ENCODE measurements around the gene CYP8B1.
"Not testable (repeated sequence)": the region's sequence is repeated elsewhere in the genome, so short reads cannot be mapped to it uniquely, and the experiment has no call there.

The CYP8B1 gene

DNA sequence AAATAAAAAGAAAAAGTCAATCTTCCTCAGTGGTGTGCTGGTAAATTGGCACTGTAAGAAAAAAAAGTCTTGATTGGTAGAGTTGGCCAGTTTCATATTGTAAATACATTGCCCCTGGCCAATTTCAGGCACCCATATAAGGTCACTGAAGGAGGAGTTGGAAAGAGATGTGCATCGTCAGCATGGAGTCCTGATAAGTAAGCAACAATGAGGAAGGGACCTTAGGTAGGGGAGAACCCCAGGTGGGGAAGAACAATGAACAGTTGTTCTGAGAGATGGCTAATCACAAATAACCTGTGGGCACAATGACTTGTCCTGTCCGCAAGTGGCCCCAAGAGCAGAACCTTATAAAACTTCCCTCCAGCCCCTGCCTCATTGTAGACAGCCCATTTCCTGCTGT is 8.6 kb upstream of the CYP8B1 start:
- DNase-seq, result no peak

DNA sequence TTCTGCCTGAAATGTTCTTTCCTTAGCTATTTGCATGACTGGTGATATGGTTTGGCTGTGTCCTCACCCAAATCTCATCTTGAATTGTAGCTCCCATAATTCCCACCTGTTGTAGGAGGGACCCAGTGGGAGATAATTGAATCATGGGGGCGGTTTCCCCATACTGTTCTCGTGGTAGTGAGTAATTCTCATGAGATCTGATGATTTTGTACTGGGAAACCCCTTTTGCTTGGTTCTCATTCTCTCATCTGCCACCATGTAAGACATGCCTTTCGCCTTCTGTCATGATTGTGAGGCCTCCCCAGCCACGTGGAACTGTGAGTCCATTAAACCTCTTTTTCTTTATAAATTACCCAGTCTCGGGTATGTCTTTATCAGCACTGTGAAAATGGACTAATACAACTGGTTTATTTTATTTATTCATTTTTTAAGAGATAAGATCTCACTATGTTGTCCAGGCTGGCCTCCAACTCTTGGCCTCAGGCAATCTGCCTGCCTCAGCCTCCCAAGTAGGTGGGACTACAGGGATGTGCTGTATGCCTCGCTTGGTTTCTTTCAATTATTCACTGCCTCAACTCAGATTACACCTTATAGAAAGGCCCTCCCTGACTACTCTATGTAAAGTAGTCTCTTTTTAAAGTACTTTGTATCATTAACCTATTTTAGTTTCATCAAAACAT is 7.7 kb upstream of the CYP8B1 start:
- not testable (repeated sequence) for DNase-seq

DNA sequence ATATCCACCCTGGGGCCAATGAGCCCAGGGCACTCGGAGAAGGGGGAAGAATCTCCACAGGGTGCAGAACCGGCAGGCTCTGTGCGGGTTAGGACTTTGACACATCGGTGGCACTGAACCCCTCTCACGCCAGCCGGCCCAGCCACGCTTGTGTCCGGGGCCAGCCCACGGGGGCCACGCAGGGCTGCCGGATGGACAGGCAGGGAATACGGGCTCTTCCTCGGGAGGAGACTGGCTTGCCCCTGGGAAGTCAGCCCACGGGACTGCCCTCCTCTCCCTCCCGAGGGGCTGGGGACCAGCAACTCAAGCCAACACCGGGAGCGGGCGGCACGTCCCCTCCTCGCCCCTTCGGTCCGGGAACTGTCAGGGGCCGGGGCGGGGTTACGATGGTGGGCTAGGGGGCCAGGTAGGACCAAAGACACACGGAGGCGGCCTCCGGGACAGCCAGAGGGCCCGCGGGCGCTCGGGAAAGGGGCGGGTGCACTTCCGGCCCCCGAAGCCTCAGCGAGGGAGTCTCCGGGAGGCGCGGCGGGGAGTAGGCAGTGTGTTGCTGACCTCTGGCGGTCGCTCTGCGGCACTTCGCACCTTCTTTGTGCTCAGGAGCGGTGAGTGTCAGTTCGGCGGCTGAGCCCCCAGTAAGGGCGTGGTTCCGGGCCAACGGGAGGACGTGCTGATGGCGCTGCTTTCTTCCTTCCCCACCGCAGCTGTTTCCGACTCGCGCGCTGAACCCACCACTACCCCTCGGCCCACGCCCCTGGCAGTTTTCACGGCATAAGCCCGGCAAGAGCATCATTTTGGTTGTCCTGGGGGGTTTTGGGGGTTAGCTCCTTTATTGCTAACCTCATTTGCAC is 5.1 kb upstream of the CYP8B1 start:
- peak; percentile 90 to 91 for DNase-seq

DNA sequence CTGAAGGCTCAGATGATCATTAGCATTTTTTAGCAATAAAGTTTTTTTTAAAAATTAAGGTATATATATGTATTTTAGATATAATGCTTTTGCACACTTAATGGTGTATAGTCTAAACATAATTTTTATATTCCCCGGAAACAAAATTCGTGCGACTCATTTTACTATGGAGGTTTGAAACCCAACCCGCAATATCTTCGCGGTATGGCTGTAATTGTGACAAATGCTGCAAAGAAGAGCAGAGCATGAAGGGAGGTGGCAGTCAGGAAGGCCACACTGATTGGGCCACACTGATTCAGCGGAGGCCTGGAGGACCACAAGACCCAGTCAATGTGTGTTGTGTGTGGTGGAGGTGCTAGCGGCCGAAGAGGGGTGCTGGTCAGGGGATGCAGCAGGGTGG is 4.5 kb upstream of the CYP8B1 start:
- DNase-seq, result no peak

DNA sequence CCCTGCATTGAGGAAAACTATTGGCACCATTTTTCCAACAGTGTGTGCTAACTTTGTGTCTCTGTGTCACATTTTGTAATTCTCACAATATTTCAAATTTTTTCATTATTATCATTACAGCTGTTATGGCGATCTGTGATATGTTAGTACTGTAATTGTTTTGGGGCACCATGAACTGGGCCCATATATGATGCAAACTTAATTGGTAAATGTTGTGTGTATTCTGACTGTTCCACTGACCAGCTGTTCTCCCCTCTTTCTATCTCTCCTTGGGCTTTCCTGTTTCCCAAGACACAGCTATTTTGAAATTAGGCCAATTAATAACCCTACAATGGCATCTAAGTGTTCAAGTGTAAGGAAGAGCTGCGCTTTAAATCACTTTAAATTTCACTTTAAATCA is 2.2 kb upstream of the CYP8B1 start:
- no peak for DNase-seq

DNA sequence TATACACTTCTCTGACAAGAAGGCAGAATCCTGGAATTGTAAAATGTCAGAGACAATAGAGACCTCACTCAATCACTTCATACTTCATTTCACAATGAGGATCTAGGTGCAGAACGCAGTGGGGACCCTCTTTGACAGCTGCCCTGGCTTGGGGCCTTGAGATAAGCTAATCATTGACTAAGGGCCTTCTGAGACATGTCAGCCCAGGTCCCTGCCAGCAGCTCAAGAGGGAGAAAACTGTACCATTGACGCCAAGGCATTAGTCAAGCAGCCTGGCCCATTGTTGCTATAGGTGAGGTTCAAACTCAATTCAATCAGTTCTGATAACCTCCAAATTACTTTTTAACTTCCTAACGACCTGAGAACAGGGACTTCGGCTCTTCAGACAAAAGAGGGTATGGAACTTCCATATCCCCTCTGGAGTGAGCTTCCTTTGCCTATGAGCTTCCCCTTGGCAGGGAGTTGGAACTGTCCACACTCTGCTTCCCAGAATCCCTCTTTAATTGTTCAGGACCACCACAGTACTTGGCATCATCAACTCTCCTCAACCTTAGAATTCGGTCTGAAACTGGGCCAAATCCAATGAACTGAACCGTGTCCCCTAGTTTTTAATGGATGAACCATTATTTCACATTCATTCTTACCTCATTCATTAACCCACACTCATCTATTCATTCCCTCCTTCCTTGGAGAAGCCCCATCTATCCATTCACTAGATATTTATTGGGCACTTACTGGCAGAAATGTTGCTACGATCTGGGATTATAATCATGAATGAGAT is 1.5 kb upstream of the CYP8B1 start:
- no peak for DNase-seq

DNA sequence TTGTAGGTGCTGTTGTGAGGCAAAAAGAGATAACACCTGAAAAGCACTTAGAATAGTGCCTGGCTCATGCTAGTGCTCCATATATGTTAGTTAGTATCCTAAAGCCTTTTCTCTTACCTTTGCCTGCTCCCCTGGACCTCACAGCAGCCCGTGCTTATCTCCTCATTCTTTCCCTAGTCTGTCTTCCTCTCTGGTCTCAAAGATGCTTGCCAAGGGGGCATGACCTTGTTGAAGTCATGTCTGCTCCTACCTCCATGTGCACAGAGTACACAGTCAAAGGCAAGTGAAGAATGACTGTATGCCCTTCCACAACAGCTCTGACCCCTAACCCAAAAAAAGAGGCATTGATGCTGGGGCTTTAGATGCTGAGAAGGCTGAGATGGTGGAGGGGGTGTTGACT is 722 bp upstream of the CYP8B1 start:
- DNase-seq, result no peak

DNA sequence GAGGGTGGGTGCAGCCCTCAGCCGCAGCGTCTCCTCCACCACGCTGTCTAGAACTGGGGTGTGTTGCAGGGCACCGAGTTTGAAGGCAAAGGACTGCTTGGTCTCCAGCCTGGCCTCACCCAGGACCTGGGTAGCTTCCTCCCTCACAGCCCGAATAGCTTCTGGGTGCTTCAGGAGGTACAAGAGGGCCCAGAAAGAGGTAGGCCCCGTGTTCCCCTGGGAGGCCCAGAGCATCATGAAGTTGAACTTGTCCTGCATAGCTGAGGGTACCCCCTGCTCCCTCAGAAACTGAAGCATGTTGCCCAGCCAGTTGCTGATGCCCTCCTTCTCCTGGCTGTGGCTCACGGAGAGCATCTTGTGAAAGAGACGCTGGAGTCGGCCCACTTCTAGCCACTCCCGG is 930 bp downstream of the CYP8B1 start:
- DNase-seq, result no peak

DNA sequence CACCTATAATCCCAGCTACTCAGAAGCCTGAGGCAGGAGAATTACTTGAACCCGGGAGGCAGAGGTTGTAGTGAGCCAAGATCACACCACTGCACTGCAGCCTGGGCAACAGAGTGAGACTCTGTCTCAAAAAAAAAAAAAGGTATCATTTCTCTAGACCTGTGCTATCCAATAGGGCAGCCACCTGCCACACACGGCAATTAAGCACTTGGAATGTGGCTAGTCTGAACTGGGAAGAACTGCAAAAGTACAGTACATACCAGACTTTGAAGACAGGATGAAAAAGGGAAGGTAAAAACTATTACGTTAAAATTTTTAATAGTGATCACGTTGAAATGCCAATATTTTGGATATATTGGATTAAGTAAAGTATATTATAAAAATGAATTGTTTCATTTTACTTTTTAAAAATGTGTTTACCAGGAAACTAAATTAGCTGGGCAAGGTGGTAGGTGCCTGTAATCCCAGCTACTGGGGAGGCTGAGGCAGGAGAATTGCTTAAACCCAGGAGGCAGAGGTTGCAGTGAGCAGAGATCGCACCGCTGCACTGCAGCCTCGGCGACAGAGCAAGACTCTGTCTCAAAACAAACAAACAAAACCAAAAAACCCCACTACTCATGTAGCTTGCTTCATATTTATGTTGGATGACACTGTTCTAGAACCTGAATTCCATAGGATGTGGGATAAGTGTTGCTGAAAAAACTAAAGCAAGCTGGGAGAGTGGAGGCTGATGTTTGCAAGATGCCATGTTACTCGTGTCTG is 2.3 kb downstream of the CYP8B1 start:
- no peak for DNase-seq

DNA sequence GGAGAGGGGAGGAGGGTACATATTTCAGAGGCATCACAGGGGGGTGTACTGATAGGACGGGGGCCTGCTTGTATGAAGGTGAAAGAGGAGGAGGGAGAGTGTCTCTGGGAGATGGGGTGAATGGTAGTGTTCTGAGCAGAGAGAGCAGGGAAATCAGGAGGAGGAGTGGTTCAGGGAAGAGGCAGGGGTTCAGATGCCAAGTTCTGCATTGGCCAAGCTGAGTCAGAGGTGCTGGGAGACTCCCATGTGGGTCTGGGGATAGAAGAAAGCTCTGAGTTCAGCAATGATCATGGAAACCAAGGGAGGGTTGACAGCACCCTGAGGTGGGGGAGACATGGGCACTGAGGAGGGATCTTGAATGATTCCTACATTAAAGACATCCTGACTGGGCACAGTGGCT is 3.0 kb downstream of the CYP8B1 start:
- no peak for DNase-seq

DNA sequence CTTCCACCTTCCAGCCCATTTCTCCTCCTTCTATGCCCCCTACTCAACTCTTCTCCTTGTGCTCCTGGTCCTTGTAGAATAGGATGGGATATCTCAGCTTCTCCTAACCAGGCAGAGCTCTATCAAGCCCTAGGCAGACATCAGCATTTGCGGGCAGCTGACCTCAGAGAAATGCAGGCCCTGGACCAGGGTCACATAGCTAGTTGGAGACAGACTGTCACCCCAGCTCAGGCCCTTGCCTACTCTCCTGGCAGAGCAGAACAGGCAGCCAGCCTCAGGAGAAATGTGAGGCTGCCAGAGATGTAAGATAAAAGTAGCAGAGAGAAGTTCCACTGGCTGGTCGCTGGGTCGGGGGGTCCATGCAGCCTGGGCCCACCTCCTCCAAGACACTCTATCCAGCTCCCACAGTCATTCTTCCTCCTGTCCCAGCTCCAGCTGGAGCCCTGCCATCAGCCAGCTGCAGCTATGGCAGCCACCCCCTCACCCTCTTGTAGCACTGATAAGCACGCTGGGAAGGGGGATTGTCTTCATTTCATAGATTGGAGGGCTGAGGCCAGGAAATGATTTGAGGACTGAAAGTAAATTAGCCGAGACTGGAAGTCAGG is 4.0 kb downstream of the CYP8B1 start:
- no peak for DNase-seq

DNA sequence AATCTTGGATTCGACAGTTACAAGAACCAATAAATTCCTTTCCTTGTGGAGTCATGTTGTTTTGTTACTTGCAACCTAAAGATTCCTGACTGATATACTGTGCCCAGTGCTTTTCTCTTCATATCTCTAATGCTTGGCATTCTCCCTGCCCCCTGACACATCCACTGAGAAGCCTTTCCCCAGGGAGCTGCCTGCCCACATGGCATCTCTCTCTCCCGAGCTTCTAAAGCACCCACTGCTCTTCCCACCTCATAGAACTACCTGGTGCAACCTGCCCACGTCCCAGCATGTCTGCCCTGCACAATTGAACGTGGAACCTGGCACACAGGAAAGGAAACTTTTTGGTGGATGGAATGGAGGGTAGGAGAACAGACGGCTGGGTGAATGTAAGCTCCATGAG is 6.8 kb downstream of the CYP8B1 start:
- DNase-seq, result no peak

DNA sequence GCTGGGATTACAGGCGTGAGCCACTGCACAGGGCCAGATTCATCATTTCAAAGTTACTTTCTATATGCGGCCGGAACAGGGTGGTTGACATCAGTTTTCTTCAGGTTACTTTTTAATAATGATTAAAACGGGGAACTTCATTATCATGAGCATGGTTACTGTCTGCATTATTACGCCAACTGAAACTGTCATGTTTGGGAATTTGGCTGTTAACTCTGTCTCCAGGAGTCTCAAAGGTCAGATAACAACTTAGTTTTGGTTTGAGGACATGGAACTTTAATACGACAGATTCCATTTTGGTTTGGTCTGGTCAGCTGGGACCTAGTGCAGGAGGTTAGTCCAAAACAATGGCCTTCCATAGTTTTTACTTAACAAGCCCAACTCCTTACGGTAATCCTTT is 8.5 kb downstream of the CYP8B1 start:
- no peak for DNase-seq

DNA sequence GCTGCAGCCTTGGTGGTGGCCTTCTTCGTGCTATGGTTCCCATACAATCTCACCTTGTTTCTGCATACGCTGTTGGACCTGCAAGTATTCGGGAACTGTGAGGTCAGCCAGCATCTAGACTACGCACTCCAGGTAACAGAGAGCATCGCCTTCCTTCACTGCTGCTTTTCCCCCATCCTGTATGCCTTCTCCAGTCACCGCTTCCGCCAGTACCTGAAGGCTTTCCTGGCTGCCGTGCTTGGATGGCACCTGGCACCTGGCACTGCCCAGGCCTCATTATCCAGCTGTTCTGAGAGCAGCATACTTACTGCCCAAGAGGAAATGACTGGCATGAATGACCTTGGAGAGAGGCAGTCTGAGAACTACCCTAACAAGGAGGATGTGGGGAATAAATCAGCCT is 10.4 kb downstream of the CYP8B1 start:
- no peak for DNase-seq

DNA sequence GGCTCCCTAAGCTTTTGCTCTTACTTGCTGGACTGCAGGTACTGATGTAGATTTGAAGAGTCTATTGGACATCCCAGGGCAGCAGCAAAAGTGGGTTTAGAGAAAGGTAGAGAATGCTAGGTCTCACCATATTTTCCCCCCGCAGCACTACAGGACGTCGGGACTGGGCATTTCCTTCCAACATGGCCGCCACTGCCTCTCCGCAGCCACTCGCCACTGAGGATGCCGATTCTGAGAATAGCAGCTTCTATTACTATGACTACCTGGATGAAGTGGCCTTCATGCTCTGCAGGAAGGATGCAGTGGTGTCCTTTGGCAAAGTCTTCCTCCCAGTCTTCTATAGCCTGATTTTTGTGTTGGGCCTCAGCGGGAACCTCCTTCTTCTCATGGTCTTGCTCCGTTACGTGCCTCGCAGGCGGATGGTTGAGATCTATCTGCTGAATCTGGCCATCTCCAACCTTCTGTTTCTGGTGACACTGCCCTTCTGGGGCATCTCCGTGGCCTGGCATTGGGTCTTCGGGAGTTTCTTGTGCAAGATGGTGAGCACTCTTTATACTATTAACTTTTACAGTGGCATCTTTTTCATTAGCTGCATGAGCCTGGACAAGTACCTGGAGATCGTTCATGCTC is 11.2 kb downstream of the CYP8B1 start:
- no peak for DNase-seq

DNA sequence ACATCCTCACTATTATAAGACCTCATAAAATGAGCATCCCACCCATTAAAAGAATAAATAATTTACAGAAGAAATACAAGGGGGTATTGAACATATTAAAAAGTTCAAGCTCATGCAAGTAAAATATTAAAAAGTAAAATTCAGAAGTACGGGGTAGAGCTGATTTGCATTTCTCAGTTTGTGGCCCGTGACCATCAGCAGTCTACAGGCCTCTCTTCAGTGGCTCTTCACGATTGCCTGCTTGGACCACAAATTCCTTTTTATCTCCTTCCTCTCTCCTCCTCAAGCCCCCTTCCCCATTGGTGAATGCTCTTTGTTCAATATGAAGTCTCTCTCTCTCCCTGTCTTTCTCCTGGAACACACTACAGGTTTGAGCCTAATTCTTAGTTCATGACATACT is 19.1 kb downstream of the CYP8B1 start:
- DNase-seq, result no peak

DNA sequence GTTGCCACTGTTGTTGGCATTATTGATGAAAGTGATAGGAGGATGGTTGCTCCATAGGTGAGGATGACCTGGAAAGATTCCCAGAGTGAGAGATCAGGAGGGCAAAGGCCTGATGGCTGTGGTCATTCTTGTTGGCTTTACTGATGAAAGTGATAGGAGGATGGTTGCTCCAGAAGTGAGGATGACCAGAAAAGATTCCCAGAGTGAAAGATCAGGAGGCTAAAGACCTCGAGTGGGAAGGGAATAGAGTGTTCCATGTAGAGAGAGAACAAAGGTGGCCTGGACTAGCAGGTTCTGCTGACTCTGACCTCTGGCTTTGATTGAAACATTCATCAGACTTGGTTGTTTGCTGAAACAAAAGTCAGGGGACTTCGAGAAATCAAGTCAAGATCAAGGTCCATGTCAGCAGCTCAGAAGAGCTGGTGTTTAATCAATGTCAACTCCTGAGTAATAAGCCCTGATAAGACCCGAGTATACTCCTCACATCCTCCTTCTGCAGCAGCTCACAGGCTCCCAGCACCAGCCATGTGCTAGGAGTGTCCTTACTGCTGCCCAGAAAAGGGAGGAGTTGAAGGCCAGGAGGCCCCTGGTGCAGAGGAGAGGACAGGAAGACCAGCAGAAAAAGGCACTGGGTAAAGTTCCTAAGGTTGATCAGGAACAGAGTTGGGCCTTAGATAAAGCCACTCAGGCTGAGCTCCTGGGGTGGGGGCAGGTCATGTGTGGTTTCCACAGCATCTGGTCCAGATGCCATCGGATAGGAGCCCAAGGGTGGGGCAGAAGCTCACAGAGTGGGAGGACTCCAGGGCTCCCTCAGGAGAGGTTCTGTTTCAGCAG is 19.9 kb downstream of the CYP8B1 start:
- DNase-seq, result no peak

DNA sequence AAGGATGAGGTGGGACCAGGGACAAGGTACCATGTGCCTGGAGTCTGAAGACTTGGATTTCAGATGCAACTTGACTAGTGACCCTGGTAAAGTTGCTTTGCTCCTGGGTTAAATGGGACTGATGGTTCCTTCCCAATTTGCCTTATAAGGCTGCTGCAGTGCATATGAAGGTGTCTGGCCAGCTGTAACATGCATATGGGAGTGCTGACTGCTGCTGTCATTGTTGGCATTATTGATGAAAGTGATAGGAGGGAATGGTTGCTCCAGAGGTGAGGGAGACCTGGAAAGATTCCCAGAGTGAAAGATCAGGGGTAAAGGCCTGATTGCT is 20.5 kb downstream of the CYP8B1 start:
- DNase-seq, result no peak

DNA sequence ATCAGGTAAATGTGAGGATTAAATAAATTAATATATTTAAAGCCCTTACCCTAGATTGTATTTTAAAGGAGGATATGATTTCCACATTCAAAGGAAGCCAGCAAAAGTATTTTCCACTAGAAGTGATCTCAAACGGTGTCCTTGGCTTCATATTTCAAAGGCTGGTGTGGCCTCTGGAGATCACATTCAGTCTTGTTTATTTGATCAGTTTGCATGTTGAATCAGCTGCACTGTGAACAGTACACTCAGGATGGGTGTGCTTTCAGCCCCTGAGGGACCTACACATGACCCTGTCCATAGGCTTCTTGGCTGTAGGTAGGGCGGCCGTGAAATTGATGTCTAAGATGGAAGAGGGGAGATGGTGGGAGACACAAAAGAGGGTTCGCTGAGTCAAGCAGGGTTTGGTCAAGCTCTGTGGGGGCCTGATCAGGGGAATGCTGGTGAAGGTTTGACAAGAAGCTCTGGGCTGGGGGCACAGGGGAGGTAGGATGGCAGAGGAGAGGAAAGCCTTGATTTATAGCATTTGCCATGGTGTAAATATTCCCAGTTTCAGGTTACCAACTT is 21.9 kb downstream of the CYP8B1 start:
- no peak for DNase-seq

DNA sequence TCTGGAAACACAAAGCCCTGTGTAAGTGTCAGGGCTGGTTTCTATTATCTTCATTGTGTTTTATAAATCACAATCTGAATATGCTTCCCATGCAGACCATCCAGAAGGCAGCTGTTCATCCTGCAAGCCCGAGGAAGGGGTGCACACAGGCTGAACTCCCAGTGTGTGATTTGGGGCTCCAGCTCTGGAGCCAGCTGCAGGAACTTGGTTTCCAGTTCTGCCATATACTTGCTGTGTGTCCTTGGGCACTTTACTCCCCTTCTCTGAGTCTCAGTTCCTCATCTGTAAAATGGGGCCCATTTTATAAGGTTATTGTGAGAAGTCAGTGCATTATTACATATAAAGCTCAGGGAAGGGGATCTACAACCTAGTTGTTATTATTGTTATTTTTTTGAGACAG is 22.6 kb downstream of the CYP8B1 start:
- DNase-seq, result no peak

DNA sequence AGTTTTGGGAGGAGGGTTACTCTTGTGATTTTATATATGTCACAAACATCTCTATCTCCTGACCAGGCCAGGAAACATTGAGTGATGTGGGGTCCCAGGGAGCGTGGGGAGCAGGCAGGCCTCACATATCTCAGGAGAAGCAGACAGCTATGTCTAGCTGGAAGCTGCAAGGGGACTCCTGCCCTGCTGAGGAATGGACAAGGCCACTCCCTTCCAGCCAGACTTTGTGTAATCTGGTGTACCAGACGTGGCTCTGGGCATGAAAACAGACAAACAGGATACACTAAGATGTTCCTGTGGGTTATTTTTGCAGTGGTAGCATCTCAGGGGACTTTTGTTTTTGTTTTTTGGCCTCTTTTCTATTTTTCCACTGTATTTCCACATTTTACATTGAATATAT is 23.2 kb downstream of the CYP8B1 start:
- no peak for DNase-seq
